GM12878 (cell line): ENCODE measurements around the gene ANAPC10. TPM values are rescaled to one million over a fixed set of nuclear protein-coding genes. Genes with fewer than 3 reads are reported as not detected.
"Not testable (repeated sequence)": the region's sequence is repeated elsewhere in the genome, so short reads cannot be mapped to it uniquely, and the experiment has no call there.

Source experiments
- ATAC-seq: fragments of 200-7000 bp; cut with Tn5 transposase; 3 replicates; pipeline ENCODE4 v1.9.1; 2020; ENCODE audit warnings: mild to moderate bottlenecking, moderate library complexity
- BruUV-seq: library from RNA; stranded (reverse); fragments of 400-500 nt; replicated peaks from 2 replicates; lab custom pipeline; 2021; lab: Mats Ljungman, UMichigan
- CTCF ChIA-PET: fragments of 300-600 bp; sonication (Branson Sonifier 250); formaldehyde crosslinking; extraction: SDS; loops from one replicate; lab custom pipeline; 2021; ENCODE audit warnings: inconsistent platforms; lab: Yijun Ruan, JAX
- POLR2A ChIA-PET: fragments of 350-600 bp; formaldehyde crosslinking; extraction: SDS; loops from one replicate; lab custom pipeline; 2021; ENCODE audit warnings: inconsistent platforms; lab: Charles Lee
- RAD21 ChIA-PET: fragments of 300-600 bp; sonication (Branson Sonifier 250); formaldehyde crosslinking; loops from one replicate; lab custom pipeline; 2023; ENCODE audit warnings: antibody characterized with exemption; ENCODE audit not compliant: unreplicated experiment; lab: Charles Lee
- SMC1A ChIA-PET: fragments of 300-600 bp; sonication (Branson Sonifier 250); formaldehyde crosslinking; loops from one replicate; lab custom pipeline; 2023; ENCODE audit not compliant: unreplicated experiment, uncharacterized antibody; lab: Charles Lee
- DNase-seq: peaks from one replicate; pipeline ENCODE4 v3.0.0-alpha.2; 2011; ENCODE audit warnings: low read depth, low spot score
- FAIRE-seq: peaks from 3 replicates; lab custom pipeline; 2011; peaks lifted over from hg19 to GRCh38; lab: Jason Lieb, UNC
- H2AFZ ChIP-seq: 2 replicates; pipeline ENCODE4 v1.6.0; 2011; ENCODE audit warnings: low read depth, low read length, control low read depth; ENCODE audit not compliant: control insufficient read depth
- H3K27ac ChIP-seq: 2 replicates; pipeline ENCODE4 v1.5.1; 2011; ENCODE audit warnings: control low read depth; ENCODE audit not compliant: control insufficient read depth, insufficient read depth
- H3K27me3 ChIP-seq, 2 experiments: replicated peaks in 1 of 2; 2 replicates each; pipeline versions ENCODE4 v1.6.0 to v1.6.1; 2011; ENCODE audit warnings: low read length in 1 of 2; ENCODE audit not compliant: control insufficient read depth in 2 of 2, insufficient read depth in 2 of 2
- H3K36me3 ChIP-seq, 2 experiments: 2 replicates each; pipeline ENCODE4 v1.5.1; 2011; ENCODE audit warnings: low read length in 1 of 2; ENCODE audit not compliant: control insufficient read depth in 2 of 2, insufficient read depth in 2 of 2
- H3K4me1 ChIP-seq: 2 replicates; pipeline ENCODE4 v1.6.1; 2011; ENCODE audit warnings: mild to moderate bottlenecking, low read length, moderate library complexity, mixed read lengths; ENCODE audit not compliant: control insufficient read depth, insufficient read depth
- H3K4me2 ChIP-seq: 2 replicates; pipeline ENCODE4 v1.6.0; 2011; ENCODE audit warnings: control low read depth; ENCODE audit not compliant: control insufficient read depth, insufficient read depth
- H3K4me3 ChIP-seq: fragments of 200-600 bp; sonication (generic); 2 replicates; pipeline ENCODE4 v1.5.1; 2016
- H3K79me2 ChIP-seq: 2 replicates; pipeline ENCODE4 v1.6.0; 2011; ENCODE audit warnings: low read length; ENCODE audit not compliant: control insufficient read depth, insufficient read depth
- H3K9ac ChIP-seq: 2 replicates; pipeline ENCODE4 v1.8.0; 2011; ENCODE audit warnings: low read length, control low read depth, mixed read lengths; ENCODE audit not compliant: control insufficient read depth, insufficient read depth
- H3K9me3 ChIP-seq: replicated peaks from 3 replicates; pipeline ENCODE4 v1.5.1; 2011; ENCODE audit warnings: mild to moderate bottlenecking, low read length; ENCODE audit not compliant: control insufficient read depth, insufficient read depth
- H4K20me1 ChIP-seq: 2 replicates; pipeline ENCODE4 v1.6.0; 2011; ENCODE audit not compliant: control insufficient read depth, insufficient read depth
- NR2C1 ChIP-seq: fragments of 450-650 bp; IDR thresholded peaks from 2 replicates; pipeline ENCODE4 v1.6.1; 2017; ENCODE audit warnings: antibody characterized with exemption, mild to moderate bottlenecking, moderate library complexity
- SUZ12 ChIP-seq: fragments of 200-600 bp; sonication (generic); IDR thresholded peaks from one replicate; pipeline ENCODE4 v1.6.1; 2018; ENCODE audit warnings: antibody characterized with exemption, mild to moderate bottlenecking; ENCODE audit not compliant: unreplicated experiment
- WGBS: methylation state at CpG from one replicate; pipeline ENCODE4 v1.1.6; 2016; ENCODE audit warnings: low lambda C conversion rate; ENCODE audit not compliant: insufficient replicate concordance, insufficient coverage; ENCODE audit errors: missing lambda C conversion rate; 5-methylcytosine and 5-hydroxymethylcytosine counted together
- in situ Hi-C: fragments of 300-500 bp; cut with MboI; formaldehyde crosslinking; loops from 9 replicates; pipeline ENCODE4 v1.14.3; 2018; ENCODE audit warnings: mixed read lengths
- intact Hi-C: fragments of 100-400 bp; cut with micrococcal nuclease; formaldehyde crosslinking; loops from one replicate; pipeline ENCODE4 v1.14.2; 2022; ENCODE audit not compliant: unreplicated experiment
- polyA plus RNA-seq, 11 experiments: library from polyadenylated mRNA; depleted of rRNA in 4 of 11; unstranded in 6 of 11; stranded (reverse) in 5 of 11; fragments of >200 nt; fragmentation: Nextera tagmentation in 4 of 11; fragmentation: Illumina TruSeq in 1 of 11; extraction: Ambion mirVana in 4 of 11; extraction: Trizol in 1 of 11; gene quantifications; 1 replicate in 1 of 11; 2 replicates in 10 of 11; pipeline versions ENCODE4 v1.2.1 to v1.2.3, GENCODE V29; 2011 to 2016; ENCODE audit warnings: inconsistent platforms in 2 of 11, missing spikeins in 2 of 11, low read depth in 1 of 11
- total RNA-seq, 4 experiments: library from RNA; depleted of rRNA in 3 of 4; stranded (reverse); fragments of >200 nt in 3 of 4; fragmentation: Illumina TruSeq in 1 of 4; extraction: Trizol in 1 of 4; gene quantifications; 2 replicates each; pipeline versions ENCODE4 v1.2.1 to v1.2.3, GENCODE V29; 2013 to 2021
- TF ChIP-seq, protein P1 (sequence below): fragments of 450-650 bp; formaldehyde crosslinking; IDR thresholded peaks from 2 replicates; pipeline ENCODE4 v1.4.0; 2022; ENCODE audit warnings: mild to moderate bottlenecking, moderate library complexity
- TF ChIP-seq, protein P2 (sequence below): fragments of 450-650 bp; IDR thresholded peaks from 2 replicates; pipeline ENCODE4 v1.6.1; 2017; ENCODE audit warnings: mild to moderate bottlenecking, low read depth, inconsistent platforms; ENCODE audit not compliant: poor library complexity, severe bottlenecking
- TF ChIP-seq, protein P3 (sequence below): fragments of 450-650 bp; IDR thresholded peaks from 2 replicates; pipeline ENCODE4 v1.6.1; 2017; ENCODE audit warnings: mild to moderate bottlenecking, moderate library complexity

ANAPC10 gene
- total and polyA plus RNA-seq, 10 of the 15 experiments (the other 5 are each of a cell fraction or from before 2014, with no cell fraction given) = 23.8 to 73.7 (median 48.5) TPM

DNA sequence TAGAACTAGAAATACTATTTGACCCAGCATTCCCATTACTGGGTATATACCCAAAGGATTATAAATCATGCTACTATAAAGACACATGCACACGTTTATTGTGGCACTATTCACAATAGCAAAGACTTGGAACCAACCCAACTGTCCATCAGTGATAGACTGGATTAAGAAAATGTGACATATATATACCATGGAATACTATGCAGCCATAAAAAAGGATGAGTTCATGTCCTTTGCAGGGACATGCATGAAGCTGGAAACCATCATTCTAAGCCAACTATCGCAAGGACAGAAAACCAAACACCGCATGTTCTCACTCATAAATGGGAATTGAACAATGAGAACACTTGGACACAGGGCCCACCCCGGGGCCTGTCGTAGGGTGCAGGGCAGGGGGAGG is 97.3 kb downstream of the ANAPC10 start:
- in situ Hi-C loops, BruUV-seq: not testable (repeated sequence)
- WGBS = 98% methylated on average over 5 of the region's 5 CpGs

DNA sequence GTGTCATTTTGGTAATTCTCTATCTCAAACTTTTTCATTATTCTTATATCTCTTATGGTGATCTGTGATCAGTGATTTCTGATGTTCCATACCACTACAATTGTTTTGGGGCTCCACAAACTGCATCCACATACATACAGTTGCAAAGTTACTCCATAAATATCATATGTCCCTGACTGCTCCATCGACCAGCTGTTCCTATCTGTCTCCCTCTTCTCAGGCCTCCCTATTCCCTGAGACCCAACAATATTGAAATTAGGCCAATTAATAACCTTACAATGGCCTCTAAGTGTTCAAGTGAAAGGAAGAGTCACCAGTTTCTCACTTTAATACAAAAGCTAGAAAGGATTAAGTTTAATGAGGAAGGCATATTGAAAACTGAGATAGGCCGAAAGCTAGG is 108.7 kb downstream of the ANAPC10 start:
- intact Hi-C loops (no loop called here), in situ Hi-C loops (no loop called here)
- no peaks in the 10 kb centered on the region for H3K79me2 ChIP-seq
- ATAC-seq (no peak), FAIRE-seq (no peak), DNase-seq (no peak)
- CTCF ChIA-PET = interaction anchor here (0.6 kb wide), 1 partner anchor 1665 kb away, joined by 3 read pairs; no protein-coding TSS in a partner anchor
- no peaks in the 10 kb centered on the region for H3K4me1 ChIP-seq
- no peaks in the 10 kb centered on the region for H4K20me1 ChIP-seq
- no peak overlapping the region for H3K4me2 ChIP-seq
- WGBS = 84% methylated on average over 2 of the region's 2 CpGs
- no peaks in the 10 kb centered on the region for H3K27me3 ChIP-seq
- H2AFZ ChIP-seq = no peak overlapping the region
- SMC1A ChIA-PET = interaction anchor here (1.4 kb wide), 1 partner anchor 39 kb away, joined by 3 read pairs; no protein-coding TSS in a partner anchor
- POLR2A ChIA-PET = no interaction called here
- no TSS peak for BruUV-seq
- no peak overlapping the region for H3K27ac ChIP-seq
- no peaks in the 10 kb centered on the region for H3K9me3 ChIP-seq
- no peaks in the 10 kb centered on the region for H3K36me3 ChIP-seq
- H3K4me3 ChIP-seq = no peak overlapping the region
- RAD21 ChIA-PET = interaction anchor here (1.0 kb wide), 1 partner anchor 72 kb away, joined by 3 read pairs; no protein-coding TSS in a partner anchor
- no peak overlapping the region for H3K9ac ChIP-seq
- no peak for TF ChIP-seq SUZ12
- TF ChIP-seq, protein P1, sequence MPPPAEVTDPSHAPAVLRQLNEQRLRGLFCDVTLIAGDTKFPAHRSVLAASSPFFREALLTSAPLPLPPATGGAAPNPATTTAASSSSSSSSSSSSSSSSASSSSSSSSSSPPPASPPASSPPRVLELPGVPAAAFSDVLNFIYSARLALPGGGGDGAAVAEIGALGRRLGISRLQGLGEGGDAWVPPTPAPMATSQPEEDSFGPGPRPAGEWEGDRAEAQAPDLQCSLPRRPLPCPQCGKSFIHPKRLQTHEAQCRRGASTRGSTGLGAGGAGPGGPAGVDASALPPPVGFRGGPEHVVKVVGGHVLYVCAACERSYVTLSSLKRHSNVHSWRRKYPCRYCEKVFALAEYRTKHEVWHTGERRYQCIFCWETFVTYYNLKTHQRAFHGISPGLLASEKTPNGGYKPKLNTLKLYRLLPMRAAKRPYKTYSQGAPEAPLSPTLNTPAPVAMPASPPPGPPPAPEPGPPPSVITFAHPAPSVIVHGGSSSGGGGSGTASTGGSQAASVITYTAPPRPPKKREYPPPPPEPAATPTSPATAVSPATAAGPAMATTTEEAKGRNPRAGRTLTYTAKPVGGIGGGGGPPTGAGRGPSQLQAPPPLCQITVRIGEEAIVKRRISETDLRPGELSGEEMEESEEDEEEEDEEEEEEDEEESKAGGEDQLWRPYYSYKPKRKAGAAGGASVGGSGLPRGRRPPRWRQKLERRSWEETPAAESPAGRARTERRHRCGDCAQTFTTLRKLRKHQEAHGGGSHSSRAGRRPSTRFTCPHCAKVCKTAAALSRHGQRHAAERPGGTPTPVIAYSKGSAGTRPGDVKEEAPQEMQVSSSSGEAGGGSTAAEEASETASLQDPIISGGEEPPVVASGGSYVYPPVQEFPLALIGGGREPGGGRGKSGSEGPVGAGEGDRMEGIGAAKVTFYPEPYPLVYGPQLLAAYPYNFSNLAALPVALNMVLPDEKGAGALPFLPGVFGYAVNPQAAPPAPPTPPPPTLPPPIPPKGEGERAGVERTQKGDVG = no peak
- TF ChIP-seq NR2C1 = no peak
- TF ChIP-seq, protein P2, sequence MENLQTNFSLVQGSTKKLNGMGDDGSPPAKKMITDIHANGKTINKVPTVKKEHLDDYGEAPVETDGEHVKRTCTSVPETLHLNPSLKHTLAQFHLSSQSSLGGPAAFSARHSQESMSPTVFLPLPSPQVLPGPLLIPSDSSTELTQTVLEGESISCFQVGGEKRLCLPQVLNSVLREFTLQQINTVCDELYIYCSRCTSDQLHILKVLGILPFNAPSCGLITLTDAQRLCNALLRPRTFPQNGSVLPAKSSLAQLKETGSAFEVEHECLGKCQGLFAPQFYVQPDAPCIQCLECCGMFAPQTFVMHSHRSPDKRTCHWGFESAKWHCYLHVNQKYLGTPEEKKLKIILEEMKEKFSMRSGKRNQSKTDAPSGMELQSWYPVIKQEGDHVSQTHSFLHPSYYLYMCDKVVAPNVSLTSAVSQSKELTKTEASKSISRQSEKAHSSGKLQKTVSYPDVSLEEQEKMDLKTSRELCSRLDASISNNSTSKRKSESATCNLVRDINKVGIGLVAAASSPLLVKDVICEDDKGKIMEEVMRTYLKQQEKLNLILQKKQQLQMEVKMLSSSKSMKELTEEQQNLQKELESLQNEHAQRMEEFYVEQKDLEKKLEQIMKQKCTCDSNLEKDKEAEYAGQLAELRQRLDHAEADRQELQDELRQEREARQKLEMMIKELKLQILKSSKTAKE = no peak
- TF ChIP-seq, protein P3, sequence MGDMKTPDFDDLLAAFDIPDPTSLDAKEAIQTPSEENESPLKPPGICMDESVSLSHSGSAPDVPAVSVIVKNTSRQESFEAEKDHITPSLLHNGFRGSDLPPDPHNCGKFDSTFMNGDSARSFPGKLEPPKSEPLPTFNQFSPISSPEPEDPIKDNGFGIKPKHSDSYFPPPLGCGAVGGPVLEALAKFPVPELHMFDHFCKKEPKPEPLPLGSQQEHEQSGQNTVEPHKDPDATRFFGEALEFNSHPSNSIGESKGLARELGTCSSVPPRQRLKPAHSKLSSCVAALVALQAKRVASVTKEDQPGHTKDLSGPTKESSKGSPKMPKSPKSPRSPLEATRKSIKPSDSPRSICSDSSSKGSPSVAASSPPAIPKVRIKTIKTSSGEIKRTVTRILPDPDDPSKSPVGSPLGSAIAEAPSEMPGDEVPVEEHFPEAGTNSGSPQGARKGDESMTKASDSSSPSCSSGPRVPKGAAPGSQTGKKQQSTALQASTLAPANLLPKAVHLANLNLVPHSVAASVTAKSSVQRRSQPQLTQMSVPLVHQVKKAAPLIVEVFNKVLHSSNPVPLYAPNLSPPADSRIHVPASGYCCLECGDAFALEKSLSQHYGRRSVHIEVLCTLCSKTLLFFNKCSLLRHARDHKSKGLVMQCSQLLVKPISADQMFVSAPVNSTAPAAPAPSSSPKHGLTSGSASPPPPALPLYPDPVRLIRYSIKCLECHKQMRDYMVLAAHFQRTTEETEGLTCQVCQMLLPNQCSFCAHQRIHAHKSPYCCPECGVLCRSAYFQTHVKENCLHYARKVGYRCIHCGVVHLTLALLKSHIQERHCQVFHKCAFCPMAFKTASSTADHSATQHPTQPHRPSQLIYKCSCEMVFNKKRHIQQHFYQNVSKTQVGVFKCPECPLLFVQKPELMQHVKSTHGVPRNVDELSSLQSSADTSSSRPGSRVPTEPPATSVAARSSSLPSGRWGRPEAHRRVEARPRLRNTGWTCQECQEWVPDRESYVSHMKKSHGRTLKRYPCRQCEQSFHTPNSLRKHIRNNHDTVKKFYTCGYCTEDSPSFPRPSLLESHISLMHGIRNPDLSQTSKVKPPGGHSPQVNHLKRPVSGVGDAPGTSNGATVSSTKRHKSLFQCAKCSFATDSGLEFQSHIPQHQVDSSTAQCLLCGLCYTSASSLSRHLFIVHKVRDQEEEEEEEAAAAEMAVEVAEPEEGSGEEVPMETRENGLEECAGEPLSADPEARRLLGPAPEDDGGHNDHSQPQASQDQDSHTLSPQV = no peak

More for the DNA sequence above, 97.3 kb downstream of the ANAPC10 start:
- RAD21 ChIA-PET, CTCF ChIA-PET, H3K4me2 ChIP-seq, H3K9me3 ChIP-seq, DNase-seq, H3K36me3 ChIP-seq, SMC1A ChIA-PET, H4K20me1 ChIP-seq, H3K27me3 ChIP-seq, POLR2A ChIA-PET, H3K4me1 ChIP-seq, H3K79me2 ChIP-seq, intact Hi-C loops, H3K9ac ChIP-seq, ATAC-seq, H2AFZ ChIP-seq, FAIRE-seq, H3K4me3 ChIP-seq, H3K27ac ChIP-seq: not testable (repeated sequence)
